ENCODE results near the gene CFAP57. TPM values are rescaled to one million over a fixed set of nuclear protein-coding genes. Genes with fewer than 3 reads are reported as not detected.
"Not testable (repeated sequence)": the region's sequence is repeated elsewhere in the genome, so short reads cannot be mapped to it uniquely, and the experiment has no call there.

Gene CFAP57
- total RNA-seq, 1 donor from 2014 or later, result 0.17 TPM

DNA sequence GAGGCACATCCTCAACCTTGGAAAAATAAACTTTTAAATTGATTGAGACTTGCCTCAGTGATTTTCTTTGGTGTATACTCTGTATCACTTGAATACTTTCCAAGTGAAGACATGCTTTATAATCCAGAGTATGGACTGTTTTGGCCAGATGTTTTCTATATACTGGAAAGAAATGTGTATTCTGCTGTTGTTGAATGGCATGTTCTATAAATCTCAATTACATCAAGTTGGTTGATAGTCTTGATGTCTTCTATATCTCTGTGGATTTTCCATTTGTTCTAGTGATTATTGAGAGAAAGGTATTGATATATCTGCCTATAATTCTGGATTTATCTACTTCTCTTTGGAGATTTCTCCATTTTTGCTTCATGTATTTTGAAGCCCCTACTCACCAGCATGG lies 37.5 kb upstream of the CFAP57 start:
- TF ChIP-seq CTCF (IDR thresholded peaks at IDR 0.05), result no peak
- no peak overlapping the region for H3K4me3 ChIP-seq
- no peak overlapping the region for H3K27ac ChIP-seq
- ATAC-seq, result no peak
- intact Hi-C loops (cut with DNase I), result no loop called here
- H3K36me3 ChIP-seq, result no peaks in the 10 kb centered on the region
- no peaks in the 10 kb centered on the region for H3K9me3 ChIP-seq
- DNase-seq, result no peak
- no peaks in the 10 kb centered on the region for H3K4me1 ChIP-seq
- H3K27me3 ChIP-seq, result peaks cover 3% of the 10 kb centered on the region

- DNase-seq, result no peak
- Histone ChIP-seq H3K4me1 (no peaks in the 10 kb centered on the region), H3K4me3 (no peak overlapping the region), H3K36me3 (no peaks in the 10 kb centered on the region), H3K27me3 (no peaks in the 10 kb centered on the region), H3K27ac (no peak overlapping the region), H3K9me3 (no peaks in the 10 kb centered on the region)
- no peak for TF ChIP-seq CTCF (IDR thresholded peaks at IDR 0.05)
- no peak for ATAC-seq
- intact Hi-C loops (cut with DNase I), result no loop called here
Observed at GRCh38 chr1:43135857-43136781, 36.0 kb upstream of the CFAP57 start.

DNA sequence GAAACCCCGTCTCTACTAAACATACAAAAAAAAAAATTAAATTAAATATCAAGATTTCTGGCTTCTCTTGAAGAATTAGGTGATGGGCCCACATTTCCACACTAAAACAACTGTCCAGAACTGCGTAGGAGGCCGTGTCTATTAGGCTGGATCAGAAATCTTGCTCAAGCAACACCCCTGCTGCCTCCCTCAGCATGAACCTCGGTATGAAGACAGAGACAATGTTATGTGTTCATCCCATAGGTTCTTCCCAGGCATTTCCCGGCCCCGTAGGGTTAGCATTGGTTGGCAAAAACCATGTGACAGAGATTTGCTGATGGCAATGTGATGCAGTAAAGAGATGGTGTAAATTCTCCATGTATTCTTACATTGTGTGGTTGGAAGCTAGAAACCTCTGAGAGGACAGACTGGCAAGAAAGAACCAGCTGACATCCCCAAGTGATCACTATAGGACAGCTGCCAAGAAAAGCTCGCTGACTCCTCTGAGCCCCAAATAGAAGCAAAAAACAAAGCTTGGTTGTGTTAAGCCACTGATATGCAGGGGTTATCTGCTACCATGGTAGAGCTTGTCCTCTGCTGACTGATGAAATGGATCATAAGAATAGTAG lies 34.6 kb upstream of the CFAP57 start:
- no peak for TF ChIP-seq CTCF (IDR thresholded peaks at IDR 0.05)
- no peaks in the 10 kb centered on the region for H3K27me3 ChIP-seq
- H3K27ac ChIP-seq, result no peak overlapping the region
- DNase-seq (no peak), ATAC-seq (no peak)
- intact Hi-C loops (cut with DNase I), result no loop called here
- no peaks in the 10 kb centered on the region for H3K9me3 ChIP-seq
- H3K4me1 ChIP-seq, result no peaks in the 10 kb centered on the region
- no peaks in the 10 kb centered on the region for H3K36me3 ChIP-seq
- no peak overlapping the region for H3K4me3 ChIP-seq

- H3K4me3 ChIP-seq; intact Hi-C loops (cut with DNase I); H3K36me3 ChIP-seq; DNase-seq; H3K4me1 ChIP-seq; H3K27me3 ChIP-seq; H3K9me3 ChIP-seq; H3K27ac ChIP-seq; ATAC-seq: not testable (repeated sequence)
Observed at GRCh38 chr1:43139295-43139694, 32.8 kb upstream of the CFAP57 start.

- ATAC-seq, result no peak
- no peaks in the 10 kb centered on the region for H3K27me3 ChIP-seq
- no peaks in the 10 kb centered on the region for H3K4me1 ChIP-seq
- H3K9me3 ChIP-seq, result no peaks in the 10 kb centered on the region
- intact Hi-C loops (cut with DNase I), result no loop called here
- H3K4me3 ChIP-seq, result no peak overlapping the region
- H3K36me3 ChIP-seq, result no peaks in the 10 kb centered on the region
- DNase-seq, result no peak
- no peak for TF ChIP-seq CTCF (IDR thresholded peaks at IDR 0.05)
- no peak overlapping the region for H3K27ac ChIP-seq
Observed at GRCh38 chr1:43140010-43140409, 32.1 kb upstream of the CFAP57 start.

DNA sequence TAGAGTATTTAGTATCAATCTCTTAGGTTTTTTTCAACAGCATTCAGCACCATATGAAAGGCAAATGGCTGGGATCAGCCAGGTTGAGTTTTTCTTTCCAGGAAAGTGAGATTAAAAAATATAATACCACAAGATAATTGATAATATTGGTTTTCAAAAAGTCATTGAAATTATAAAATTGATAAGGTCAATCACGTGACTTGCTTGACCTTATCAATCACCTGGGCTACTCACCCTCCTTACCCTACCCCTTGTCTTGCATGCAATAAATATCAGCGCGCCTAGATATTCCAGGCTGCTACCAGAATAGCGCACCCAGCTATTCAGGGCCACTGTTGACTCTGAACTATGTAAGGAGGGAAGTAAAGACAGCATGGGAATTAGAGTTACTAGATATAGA lies 31.5 kb upstream of the CFAP57 start:
- DNase-seq (no peak), ATAC-seq (no peak)
- no peaks in the 10 kb centered on the region for H3K4me1 ChIP-seq
- no peaks in the 10 kb centered on the region for H3K9me3 ChIP-seq
- no peaks in the 10 kb centered on the region for H3K36me3 ChIP-seq
- intact Hi-C loops (cut with DNase I), result no loop called here
- no peak overlapping the region for H3K4me3 ChIP-seq
- H3K27me3 ChIP-seq, result no peaks in the 10 kb centered on the region
- H3K27ac ChIP-seq, result no peak overlapping the region
- no peak for TF ChIP-seq CTCF (IDR thresholded peaks at IDR 0.05)

All from upper lobe of right lung (tissue), 1 donor.